Stomach smooth muscle (tissue), 2 donors: ENCODE measurements around the gene ZNF334.

ENCODE experiments used
- H3K27ac ChIP-seq: one replicate; pipeline ENCODE4 v1.7.0; 2013; ENCODE audit warnings: mild to moderate bottlenecking, low read length, inconsistent platforms
- H3K27me3 ChIP-seq, 2 donors: one replicate each; pipeline ENCODE4 v1.7.0; 2013; ENCODE audit warnings: low read length in 2 of 2; ENCODE audit not compliant: insufficient read depth in 2 of 2, control insufficient read depth in 1 of 2
- H3K36me3 ChIP-seq, 2 donors: one replicate each; pipeline ENCODE4 v1.7.0; 2013; ENCODE audit warnings: low read length in 2 of 2; ENCODE audit not compliant: control insufficient read depth in 2 of 2, insufficient read depth in 2 of 2
- H3K4me1 ChIP-seq: one replicate; pipeline ENCODE4 v1.7.0; 2013; ENCODE audit warnings: low read length; ENCODE audit not compliant: control insufficient read depth, insufficient read depth
- H3K4me3 ChIP-seq, 2 donors: one replicate each; pipeline ENCODE4 v1.7.0; 2013; ENCODE audit warnings: low read length in 2 of 2
- H3K9ac ChIP-seq, 2 donors: one replicate each; pipeline ENCODE4 v1.7.0; 2013; ENCODE audit warnings: low read length in 2 of 2, mild to moderate bottlenecking in 1 of 2
- H3K9me3 ChIP-seq, 2 donors: one replicate each; pipeline ENCODE4 v1.7.0; 2013; ENCODE audit warnings: low read length in 2 of 2; ENCODE audit not compliant: control insufficient read depth in 2 of 2
- donor health status: healthy.
- donor health status: Pancreatic carcinoma.

ZNF334 gene

GRCh38 chr20:46456255-46457028 lies 56.9 kb downstream of the ZNF334 start:
- H3K27me3 ChIP-seq, result peaks cover 8 to 9% of the 10 kb centered on the region in 2 donors

DNA sequence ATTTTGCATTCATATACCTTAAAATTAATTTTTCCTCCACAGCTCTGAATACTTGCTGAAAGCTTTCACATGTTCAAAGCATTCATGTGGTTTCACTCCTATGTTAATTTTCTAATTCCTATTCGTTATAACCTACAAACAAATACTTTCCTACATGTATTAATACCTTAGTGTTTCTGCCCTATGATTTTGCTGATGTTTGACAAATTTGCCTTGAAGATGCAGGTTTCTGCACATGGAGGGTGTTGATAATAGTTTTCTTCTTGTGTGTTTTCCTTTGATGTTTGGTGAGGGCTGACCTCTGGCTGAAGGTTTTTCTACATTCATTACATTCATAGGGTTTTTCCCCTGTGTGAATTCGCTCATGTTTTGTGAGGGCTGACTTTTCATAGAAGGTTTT lies 57.6 kb downstream of the ZNF334 start:
- Histone ChIP-seq H3K4me1 (no peaks in the 10 kb centered on the region), H3K4me3 (no peak overlapping the region), H3K27me3 (peaks cover 8 to 9% of the 10 kb centered on the region in 2 donors), H3K36me3 (no peaks in the 10 kb centered on the region), H3K9me3 (peaks cover 4 to 7% of the 10 kb centered on the region in 2 donors), H3K9ac (no peak overlapping the region), H3K27ac (no peak overlapping the region)

More at GRCh38 chr20:46456255-46457028, 56.9 kb downstream of the ZNF334 start:
- no peaks in the 10 kb centered on the region for H3K4me1 ChIP-seq
- H3K27ac ChIP-seq, result no peak overlapping the region
- H3K9me3 ChIP-seq, result peaks cover 4 to 7% of the 10 kb centered on the region in 2 donors
- H3K36me3 ChIP-seq, result no peaks in the 10 kb centered on the region
- H3K4me3 ChIP-seq, result no peak overlapping the region
- H3K9ac ChIP-seq, result no peak overlapping the region
